Loucy (cell line): ENCODE results near the gene THADA.

Experiments used
- EZH2phosphoT487 ChIP-seq: fragments of 200-600 bp; IDR thresholded peaks from 2 replicates; pipeline ENCODE4 v1.6.1; 2018; ENCODE audit warnings: antibody characterized with exemption, mild to moderate bottlenecking, moderate library complexity, borderline replicate concordance
- TF ChIP-seq, protein P1 (sequence below): fragments of 200-600 bp; sonication (generic); conservative IDR thresholded peaks from 2 replicates; pipeline ENCODE4 v1.5.1; 2014; ENCODE audit warnings: mild to moderate bottlenecking, antibody characterized with exemption, low read length

DNA sequence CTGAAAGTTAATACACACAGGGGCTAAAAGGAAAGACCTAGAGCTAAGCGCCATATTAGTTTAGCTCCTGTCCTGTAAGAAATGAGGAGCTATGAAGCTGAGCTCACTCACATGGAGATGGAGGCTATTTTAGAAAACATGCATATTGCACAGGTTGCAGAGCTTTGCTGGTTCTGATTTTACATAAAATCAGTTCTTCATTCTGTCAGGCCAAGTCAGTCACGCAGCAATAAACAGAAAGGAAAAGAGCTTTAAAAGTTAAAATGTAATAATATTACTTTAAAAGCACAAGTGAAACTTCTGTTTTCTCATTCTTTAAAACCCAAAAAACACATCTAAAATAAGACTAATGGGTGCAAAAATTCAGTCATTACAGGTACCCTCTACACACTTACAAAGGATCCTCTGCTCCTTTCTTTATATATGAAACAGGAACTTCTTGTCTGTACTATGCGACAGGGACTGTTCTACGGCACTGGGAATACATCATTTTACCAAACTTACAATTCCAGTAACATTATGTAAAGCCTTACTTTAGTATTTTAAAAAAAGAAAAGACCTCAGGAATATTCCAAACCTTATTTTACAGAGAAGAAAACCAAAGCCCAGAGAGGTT, 113.8 kb downstream of the THADA start:
- TF ChIP-seq, protein P1, sequence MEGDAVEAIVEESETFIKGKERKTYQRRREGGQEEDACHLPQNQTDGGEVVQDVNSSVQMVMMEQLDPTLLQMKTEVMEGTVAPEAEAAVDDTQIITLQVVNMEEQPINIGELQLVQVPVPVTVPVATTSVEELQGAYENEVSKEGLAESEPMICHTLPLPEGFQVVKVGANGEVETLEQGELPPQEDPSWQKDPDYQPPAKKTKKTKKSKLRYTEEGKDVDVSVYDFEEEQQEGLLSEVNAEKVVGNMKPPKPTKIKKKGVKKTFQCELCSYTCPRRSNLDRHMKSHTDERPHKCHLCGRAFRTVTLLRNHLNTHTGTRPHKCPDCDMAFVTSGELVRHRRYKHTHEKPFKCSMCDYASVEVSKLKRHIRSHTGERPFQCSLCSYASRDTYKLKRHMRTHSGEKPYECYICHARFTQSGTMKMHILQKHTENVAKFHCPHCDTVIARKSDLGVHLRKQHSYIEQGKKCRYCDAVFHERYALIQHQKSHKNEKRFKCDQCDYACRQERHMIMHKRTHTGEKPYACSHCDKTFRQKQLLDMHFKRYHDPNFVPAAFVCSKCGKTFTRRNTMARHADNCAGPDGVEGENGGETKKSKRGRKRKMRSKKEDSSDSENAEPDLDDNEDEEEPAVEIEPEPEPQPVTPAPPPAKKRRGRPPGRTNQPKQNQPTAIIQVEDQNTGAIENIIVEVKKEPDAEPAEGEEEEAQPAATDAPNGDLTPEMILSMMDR, result no peak
- TF ChIP-seq EZH2phosphoT487, result no peak
